HCT116 (cell line): ENCODE measurements around the gene SIK3. TPM values are rescaled to one million over a fixed set of nuclear protein-coding genes. Genes with fewer than 3 reads are reported as not detected.

Source experiments
- ATAC-seq: fragments of 200-7000 bp; cut with Tn5 transposase; 2 replicates; pipeline ENCODE4 v1.9.1; 2020; ENCODE audit warnings: mild to moderate bottlenecking, moderate library complexity
- BruUV-seq: library from RNA; stranded (reverse); fragments of 400-500 nt; replicated peaks from 2 replicates; lab custom pipeline; 2021; lab: Mats Ljungman, UMichigan
- CTCF ChIA-PET: fragments of 300-600 bp; sonication (Branson Sonifier 250); formaldehyde crosslinking; loops from one replicate; lab custom pipeline; 2021; ENCODE audit warnings: antibody characterized with exemption; lab: Charles Lee
- POLR2A ChIA-PET: fragments of 300-600, 350-600 bp; sonication (Branson Sonifier 250); formaldehyde crosslinking; loops from one replicate; lab custom pipeline; 2021; ENCODE audit warnings: antibody characterized with exemption; lab: Charles Lee
- RAD21 ChIA-PET, 2 experiments: fragments of 300-600 bp; sonication (Branson Sonifier 250); formaldehyde crosslinking; loops; one replicate each; lab custom pipeline; 2023; ENCODE audit warnings: low total read pairs in 2 of 2; ENCODE audit not compliant: uncharacterized antibody in 2 of 2, unreplicated experiment in 2 of 2, low non-redundant PET in 1 of 2; lab: Charles Lee
- DNase-seq: peaks from one replicate; pipeline ENCODE4 v3.0.0-alpha.2; 2010; ENCODE audit warnings: low read depth, low spot score
- H2AFZ ChIP-seq: fragments of 200-600 bp; shearing (Covaris generic), sonication (generic); 2 replicates; pipeline ENCODE4 v1.6.1; 2017; ENCODE audit warnings: low read depth, mixed run types, mixed read lengths, antibody characterized with exemption, low read length; ENCODE audit not compliant: poor library complexity, severe bottlenecking
- H3K27ac ChIP-seq: 2 replicates; pipeline ENCODE4 v1.5.1; 2012; ENCODE audit warnings: low read depth, low read length
- H3K27me3 ChIP-seq: fragments of 200-600 bp; sonication (generic); 2 replicates; pipeline ENCODE4 v1.6.1; 2016; ENCODE audit warnings: mixed run types, low read length, mixed read lengths; ENCODE audit not compliant: insufficient read depth
- H3K36me3 ChIP-seq, 2 experiments: fragments of 200-500 bp in 1 of 2; fragments of 200-600 bp in 1 of 2; sonication (Bioruptor generic) in 1 of 2; sonication (generic) in 1 of 2; 2 replicates each; pipeline versions ENCODE4 v1.5.1 to v1.6.1; 2014 to 2016; ENCODE audit warnings: low read length in 2 of 2, inconsistent platforms in 1 of 2, mixed read lengths in 1 of 2, mixed run types in 1 of 2; ENCODE audit not compliant: insufficient read depth in 2 of 2, control insufficient read depth in 1 of 2
- H3K4me1 ChIP-seq, 2 experiments: fragments of 200-600 bp in 1 of 2; sonication (generic) in 1 of 2; 2 replicates each; pipeline versions ENCODE4 v1.5.1 to v1.6.1; 2012 to 2017; ENCODE audit warnings: low read length in 2 of 2, inconsistent platforms in 1 of 2, mild to moderate bottlenecking in 1 of 2, mixed read lengths in 1 of 2, mixed run types in 1 of 2, moderate library complexity in 1 of 2; ENCODE audit not compliant: insufficient read depth in 2 of 2, control insufficient read depth in 1 of 2
- H3K4me2 ChIP-seq: fragments of 200-600 bp; sonication (generic); 2 replicates; pipeline ENCODE4 v1.6.1; 2017; ENCODE audit warnings: mixed run types, low read length, mixed read lengths
- H3K4me3 ChIP-seq, 2 experiments: fragments of 200-600 bp in 1 of 2; sonication (generic) in 1 of 2; replicated peaks in 1 of 2; 2 replicates each; pipeline ENCODE4 v1.5.1; 2011 to 2016; ENCODE audit warnings: low read length in 2 of 2, control low read depth in 1 of 2, low read depth in 1 of 2, mild to moderate bottlenecking in 1 of 2, mixed read lengths in 1 of 2, mixed run types in 1 of 2
- H3K79me2 ChIP-seq: fragments of 200-600 bp; sonication (generic); 2 replicates; pipeline ENCODE4 v1.6.1; 2017; ENCODE audit warnings: mild to moderate bottlenecking, mixed run types, low read length, moderate library complexity, mixed read lengths; ENCODE audit not compliant: insufficient read depth
- H3K9ac ChIP-seq: fragments of 200-600 bp; sonication (generic); 2 replicates; pipeline ENCODE4 v1.6.1; 2016; ENCODE audit warnings: low read length, mixed read lengths
- H3K9me2 ChIP-seq: fragments of 200-600 bp; sonication (generic), shearing (Covaris generic); 2 replicates; pipeline ENCODE4 v1.6.1; 2017; ENCODE audit warnings: mixed run types, mild to moderate bottlenecking, moderate library complexity; ENCODE audit not compliant: insufficient read depth
- H3K9me3 ChIP-seq, 2 experiments: fragments of 200-500 bp in 1 of 2; fragments of 200-600 bp in 1 of 2; sonication (Bioruptor generic) in 1 of 2; sonication (generic) in 1 of 2; 2 replicates each; pipeline ENCODE4 v1.6.1; 2014 to 2017; ENCODE audit warnings: low read length in 2 of 2, mixed read lengths in 2 of 2, inconsistent platforms in 1 of 2, low read depth in 1 of 2, mild to moderate bottlenecking in 1 of 2, mixed run types in 1 of 2, moderate library complexity in 1 of 2; ENCODE audit not compliant: control insufficient read depth in 1 of 2, insufficient read depth in 1 of 2
- H4K20me1 ChIP-seq: fragments of 200-600 bp; sonication (generic), shearing (Covaris generic); 2 replicates; pipeline ENCODE4 v1.6.1; 2017; ENCODE audit warnings: mixed run types, mild to moderate bottlenecking, moderate library complexity; ENCODE audit not compliant: insufficient read depth
- ATF3 ChIP-seq: IDR thresholded peaks from 2 replicates; pipeline ENCODE4 v1.6.1; 2012
- EGR1 ChIP-seq: IDR thresholded peaks from 2 replicates; pipeline ENCODE4 v1.6.1; 2012; ENCODE audit warnings: low read depth
- ELF1 ChIP-seq: IDR thresholded peaks from 2 replicates; pipeline ENCODE4 v1.6.1; 2012; ENCODE audit warnings: low read depth, borderline replicate concordance
- EZH2phosphoT487 ChIP-seq: fragments of 200-600 bp; IDR thresholded peaks from 2 replicates; pipeline ENCODE4 v1.6.1; 2018; ENCODE audit warnings: antibody characterized with exemption, borderline replicate concordance
- MAX ChIP-seq: IDR thresholded peaks from 2 replicates; pipeline ENCODE4 v1.6.1; 2012
- POLR2A ChIP-seq: IDR thresholded peaks from 2 replicates; pipeline ENCODE4 v1.7.0; 2011; ENCODE audit warnings: borderline replicate concordance; ENCODE audit not compliant: insufficient read depth, insufficient read length; ENCODE audit errors: extremely low read depth
- RAD21 ChIP-seq: IDR thresholded peaks from 2 replicates; pipeline ENCODE4 v1.6.1; 2012; ENCODE audit warnings: low read depth, mild to moderate bottlenecking
- SP1 ChIP-seq: IDR thresholded peaks from 2 replicates; pipeline ENCODE4 v1.6.1; 2012; ENCODE audit warnings: low read depth
- SRF ChIP-seq: IDR thresholded peaks from 2 replicates; pipeline ENCODE4 v1.6.1; 2012; ENCODE audit warnings: low read depth
- TCF7L2 ChIP-seq: IDR thresholded peaks from 2 replicates; pipeline ENCODE4 v1.7.0; 2011; ENCODE audit warnings: borderline replicate concordance, inconsistent platforms; ENCODE audit not compliant: insufficient read depth, insufficient read length; ENCODE audit errors: extremely low read depth
- ZFX ChIP-seq: fragments of 450-650 bp; IDR thresholded peaks from 2 replicates; pipeline ENCODE4 v1.6.1; 2017
- ZNF274 ChIP-seq: fragments of 200-500 bp; sonication (Bioruptor generic); IDR thresholded peaks from 2 replicates; pipeline ENCODE4 v1.6.1; 2014; ENCODE audit warnings: mild to moderate bottlenecking, low read depth, low read length, inconsistent platforms
- intact Hi-C: fragments of 100-400 bp; cut with micrococcal nuclease; formaldehyde crosslinking; loops from 2 replicates; pipeline ENCODE4 v1.10.0; 2022
- total RNA-seq: library from RNA; stranded (reverse); gene quantifications from one replicate; pipeline ENCODE4 v1.2.1, GENCODE V29; 2021; ENCODE audit not compliant: unreplicated experiment
- TF ChIP-seq, protein P1 (sequence below): IDR thresholded peaks from 2 replicates; pipeline ENCODE4 v1.6.1; 2012; ENCODE audit warnings: low read depth
- TF ChIP-seq, protein P2 (sequence below), 3 experiments: fragments of 200-600 bp in 1 of 3; sonication (generic) in 1 of 3; IDR thresholded peaks in 2 of 3; conservative IDR thresholded peaks in 1 of 3; 2 replicates each; pipeline ENCODE4 v1.5.1; 2012 to 2017; ENCODE audit warnings: low read depth in 2 of 3, low read length in 2 of 3, antibody characterized with exemption in 1 of 3, borderline replicate concordance in 1 of 3, control low read depth in 1 of 3, mild to moderate bottlenecking in 1 of 3, mixed read lengths in 1 of 3, mixed run types in 1 of 3, moderate library complexity in 1 of 3; ENCODE audit not compliant: insufficient read depth in 1 of 3
- TF ChIP-seq, protein P3 (sequence below): IDR thresholded peaks from 2 replicates; pipeline ENCODE4 v1.6.1; 2011; ENCODE audit warnings: mild to moderate bottlenecking, low read length, moderate library complexity; ENCODE audit not compliant: insufficient replicate concordance; ENCODE audit errors: extremely low read depth

Gene SIK3
- total RNA-seq, 1 experiment from 2014 or later: 21.0 TPM

DNA sequence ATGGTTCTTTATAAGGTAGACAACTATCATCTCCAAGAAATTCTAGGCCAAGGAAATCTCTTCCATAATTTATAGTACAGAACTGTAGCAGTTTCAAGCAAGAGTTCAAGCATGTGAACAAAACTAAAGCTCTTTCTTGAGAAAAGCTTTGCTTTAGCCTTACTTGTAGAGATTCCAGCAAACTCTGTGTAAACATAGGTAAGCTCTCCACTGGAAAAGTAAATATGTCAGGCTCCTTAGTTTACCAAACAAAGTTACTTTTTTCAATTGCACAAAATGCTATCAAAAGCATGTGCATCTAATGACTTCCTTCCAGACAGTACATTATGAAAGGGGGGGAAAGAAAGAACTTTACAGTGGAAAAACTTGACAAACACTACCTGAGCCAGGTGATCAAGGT, 125.0 kb downstream of the SIK3 start:
- H3K27ac ChIP-seq: no peak overlapping the region
- POLR2A ChIA-PET: no interaction called here
- intact Hi-C loops: no loop called here
- no peaks in the 10 kb centered on the region for H3K9me3 ChIP-seq
- BruUV-seq: no TSS peak
- TF ChIP-seq ZFX (no peak), EZH2phosphoT487 (no peak), RAD21 (no peak), ATF3 (no peak), EGR1 (no peak), ZNF274 (no peak), SP1 (no peak), ELF1 (no peak), MAX (no peak), TCF7L2 (no peak), POLR2A (no peak), SRF (no peak)
- TF ChIP-seq, protein P1, sequence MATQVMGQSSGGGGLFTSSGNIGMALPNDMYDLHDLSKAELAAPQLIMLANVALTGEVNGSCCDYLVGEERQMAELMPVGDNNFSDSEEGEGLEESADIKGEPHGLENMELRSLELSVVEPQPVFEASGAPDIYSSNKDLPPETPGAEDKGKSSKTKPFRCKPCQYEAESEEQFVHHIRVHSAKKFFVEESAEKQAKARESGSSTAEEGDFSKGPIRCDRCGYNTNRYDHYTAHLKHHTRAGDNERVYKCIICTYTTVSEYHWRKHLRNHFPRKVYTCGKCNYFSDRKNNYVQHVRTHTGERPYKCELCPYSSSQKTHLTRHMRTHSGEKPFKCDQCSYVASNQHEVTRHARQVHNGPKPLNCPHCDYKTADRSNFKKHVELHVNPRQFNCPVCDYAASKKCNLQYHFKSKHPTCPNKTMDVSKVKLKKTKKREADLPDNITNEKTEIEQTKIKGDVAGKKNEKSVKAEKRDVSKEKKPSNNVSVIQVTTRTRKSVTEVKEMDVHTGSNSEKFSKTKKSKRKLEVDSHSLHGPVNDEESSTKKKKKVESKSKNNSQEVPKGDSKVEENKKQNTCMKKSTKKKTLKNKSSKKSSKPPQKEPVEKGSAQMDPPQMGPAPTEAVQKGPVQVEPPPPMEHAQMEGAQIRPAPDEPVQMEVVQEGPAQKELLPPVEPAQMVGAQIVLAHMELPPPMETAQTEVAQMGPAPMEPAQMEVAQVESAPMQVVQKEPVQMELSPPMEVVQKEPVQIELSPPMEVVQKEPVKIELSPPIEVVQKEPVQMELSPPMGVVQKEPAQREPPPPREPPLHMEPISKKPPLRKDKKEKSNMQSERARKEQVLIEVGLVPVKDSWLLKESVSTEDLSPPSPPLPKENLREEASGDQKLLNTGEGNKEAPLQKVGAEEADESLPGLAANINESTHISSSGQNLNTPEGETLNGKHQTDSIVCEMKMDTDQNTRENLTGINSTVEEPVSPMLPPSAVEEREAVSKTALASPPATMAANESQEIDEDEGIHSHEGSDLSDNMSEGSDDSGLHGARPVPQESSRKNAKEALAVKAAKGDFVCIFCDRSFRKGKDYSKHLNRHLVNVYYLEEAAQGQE: no peak
- TF ChIP-seq, protein P2, sequence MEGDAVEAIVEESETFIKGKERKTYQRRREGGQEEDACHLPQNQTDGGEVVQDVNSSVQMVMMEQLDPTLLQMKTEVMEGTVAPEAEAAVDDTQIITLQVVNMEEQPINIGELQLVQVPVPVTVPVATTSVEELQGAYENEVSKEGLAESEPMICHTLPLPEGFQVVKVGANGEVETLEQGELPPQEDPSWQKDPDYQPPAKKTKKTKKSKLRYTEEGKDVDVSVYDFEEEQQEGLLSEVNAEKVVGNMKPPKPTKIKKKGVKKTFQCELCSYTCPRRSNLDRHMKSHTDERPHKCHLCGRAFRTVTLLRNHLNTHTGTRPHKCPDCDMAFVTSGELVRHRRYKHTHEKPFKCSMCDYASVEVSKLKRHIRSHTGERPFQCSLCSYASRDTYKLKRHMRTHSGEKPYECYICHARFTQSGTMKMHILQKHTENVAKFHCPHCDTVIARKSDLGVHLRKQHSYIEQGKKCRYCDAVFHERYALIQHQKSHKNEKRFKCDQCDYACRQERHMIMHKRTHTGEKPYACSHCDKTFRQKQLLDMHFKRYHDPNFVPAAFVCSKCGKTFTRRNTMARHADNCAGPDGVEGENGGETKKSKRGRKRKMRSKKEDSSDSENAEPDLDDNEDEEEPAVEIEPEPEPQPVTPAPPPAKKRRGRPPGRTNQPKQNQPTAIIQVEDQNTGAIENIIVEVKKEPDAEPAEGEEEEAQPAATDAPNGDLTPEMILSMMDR (IDR thresholded peaks at IDR 0.05 in 2 of 3, conservative IDR thresholded peaks at IDR 0.05 in 1 of 3; ENCODE audit: borderline replicate concordance in 1 of 3, insufficient read depth in 1 of 3, low read depth in 2 of 3, low read length in 2 of 3): no peak
- TF ChIP-seq, protein P3, sequence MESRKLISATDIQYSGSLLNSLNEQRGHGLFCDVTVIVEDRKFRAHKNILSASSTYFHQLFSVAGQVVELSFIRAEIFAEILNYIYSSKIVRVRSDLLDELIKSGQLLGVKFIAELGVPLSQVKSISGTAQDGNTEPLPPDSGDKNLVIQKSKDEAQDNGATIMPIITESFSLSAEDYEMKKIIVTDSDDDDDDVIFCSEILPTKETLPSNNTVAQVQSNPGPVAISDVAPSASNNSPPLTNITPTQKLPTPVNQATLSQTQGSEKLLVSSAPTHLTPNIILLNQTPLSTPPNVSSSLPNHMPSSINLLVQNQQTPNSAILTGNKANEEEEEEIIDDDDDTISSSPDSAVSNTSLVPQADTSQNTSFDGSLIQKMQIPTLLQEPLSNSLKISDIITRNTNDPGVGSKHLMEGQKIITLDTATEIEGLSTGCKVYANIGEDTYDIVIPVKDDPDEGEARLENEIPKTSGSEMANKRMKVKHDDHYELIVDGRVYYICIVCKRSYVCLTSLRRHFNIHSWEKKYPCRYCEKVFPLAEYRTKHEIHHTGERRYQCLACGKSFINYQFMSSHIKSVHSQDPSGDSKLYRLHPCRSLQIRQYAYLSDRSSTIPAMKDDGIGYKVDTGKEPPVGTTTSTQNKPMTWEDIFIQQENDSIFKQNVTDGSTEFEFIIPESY: no peak
- no peaks in the 10 kb centered on the region for H3K9me2 ChIP-seq
- H2AFZ ChIP-seq: no peak overlapping the region
- H3K4me3 ChIP-seq: no peak overlapping the region
- H3K79me2 ChIP-seq: peaks cover 5% of the 10 kb centered on the region
- no peak for DNase-seq
- H3K36me3 ChIP-seq: no peaks in the 10 kb centered on the region
- peaks cover 0 to 10% of the 10 kb centered on the region in 2 experiments; a peak in 2 of 4 replicates for H3K4me1 ChIP-seq
- H3K4me2 ChIP-seq: no peak overlapping the region
- H3K9ac ChIP-seq: no peak overlapping the region
- RAD21 ChIA-PET: no interaction called here
- CTCF ChIA-PET: no interaction called here
- H3K27me3 ChIP-seq: no peaks in the 10 kb centered on the region
- ATAC-seq: no peak
- no peaks in the 10 kb centered on the region for H4K20me1 ChIP-seq
